HEK293 (cell line): ENCODE measurements around the gene DCAKD.

Experiments
- CTCF ChIP-seq: fragments of 450-650 bp; formaldehyde crosslinking; IDR thresholded peaks from 2 replicates; pipeline ENCODE4 v1.5.1; 2016; ENCODE audit warnings: missing biosample characterization, missing genetic modification characterization
- ZNF792 ChIP-seq: fragments of 450-650 bp; formaldehyde crosslinking; IDR thresholded peaks from 2 replicates; pipeline ENCODE4 v1.5.1; 2016; ENCODE audit warnings: missing biosample characterization, missing genetic modification characterization
- TF ChIP-seq, protein P1 (sequence below): fragments of 450-650 bp; formaldehyde crosslinking; IDR thresholded peaks from 2 replicates; pipeline ENCODE4 v1.5.1; 2016; ENCODE audit warnings: missing biosample characterization, missing genetic modification characterization

- TF ChIP-seq, protein P1, sequence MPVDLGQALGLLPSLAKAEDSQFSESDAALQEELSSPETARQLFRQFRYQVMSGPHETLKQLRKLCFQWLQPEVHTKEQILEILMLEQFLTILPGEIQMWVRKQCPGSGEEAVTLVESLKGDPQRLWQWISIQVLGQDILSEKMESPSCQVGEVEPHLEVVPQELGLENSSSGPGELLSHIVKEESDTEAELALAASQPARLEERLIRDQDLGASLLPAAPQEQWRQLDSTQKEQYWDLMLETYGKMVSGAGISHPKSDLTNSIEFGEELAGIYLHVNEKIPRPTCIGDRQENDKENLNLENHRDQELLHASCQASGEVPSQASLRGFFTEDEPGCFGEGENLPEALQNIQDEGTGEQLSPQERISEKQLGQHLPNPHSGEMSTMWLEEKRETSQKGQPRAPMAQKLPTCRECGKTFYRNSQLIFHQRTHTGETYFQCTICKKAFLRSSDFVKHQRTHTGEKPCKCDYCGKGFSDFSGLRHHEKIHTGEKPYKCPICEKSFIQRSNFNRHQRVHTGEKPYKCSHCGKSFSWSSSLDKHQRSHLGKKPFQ (tag by site-specific recombination): no peak
- TF ChIP-seq CTCF (tag by site-specific recombination) (no peak), ZNF792 (tag by site-specific recombination) (no peak)
Observed at GRCh38 chr17:45098081-45098868, 46.8 kb upstream of the DCAKD start.
